AG09309 (cell line): ENCODE measurements around the gene RNF11.

ENCODE experiments used
- DNase-seq: peaks from one replicate; pipeline ENCODE4 v3.0.0-alpha.2; 2010; ENCODE audit warnings: low read depth
- H3K4me3 ChIP-seq: 2 replicates; pipeline ENCODE4 v1.5.1; 2011; ENCODE audit warnings: mild to moderate bottlenecking, low read depth, low read length, moderate library complexity; ENCODE audit not compliant: control insufficient read depth
- TF ChIP-seq, protein P1 (sequence below): IDR thresholded peaks from 2 replicates; pipeline ENCODE4 v1.5.1; 2011; ENCODE audit warnings: mild to moderate bottlenecking, low read depth, low read length, inconsistent platforms; ENCODE audit not compliant: insufficient read depth, control insufficient read depth; ENCODE audit errors: missing control alignments

RNF11 gene

DNA sequence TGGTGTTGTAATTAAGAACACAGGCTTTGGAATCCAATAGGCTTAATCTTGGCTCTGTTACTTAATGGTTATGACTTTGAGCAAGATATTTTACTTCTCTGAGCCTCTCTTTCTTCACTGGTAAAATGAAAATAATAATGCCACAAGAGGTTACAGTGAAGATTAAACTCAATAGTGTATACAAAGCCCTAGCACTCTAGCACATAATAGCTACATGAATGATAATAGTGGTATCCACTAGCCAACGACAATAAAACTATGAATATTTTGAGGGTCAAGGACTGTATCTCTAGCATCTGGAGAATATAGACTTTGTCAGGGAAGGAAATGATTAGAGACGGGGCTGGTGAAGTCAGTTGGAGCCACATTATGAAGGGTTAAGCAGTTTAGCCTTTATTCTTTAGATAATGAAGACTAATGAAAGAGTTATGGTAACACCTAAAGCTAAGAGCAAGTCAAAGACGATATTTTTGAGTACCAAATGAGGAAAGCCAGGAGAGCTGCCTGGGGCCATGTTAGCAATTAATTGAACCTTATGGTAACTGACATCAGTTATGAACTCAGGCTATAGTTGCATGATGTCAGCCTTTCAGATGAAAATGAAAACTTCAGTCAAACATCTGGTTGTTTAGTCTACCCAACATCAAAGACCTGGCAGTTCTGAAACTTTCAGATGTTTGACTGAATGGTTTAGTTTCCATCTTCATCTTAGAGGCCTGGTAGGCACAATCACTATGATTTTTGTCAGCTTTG is 32.8 kb upstream of the RNF11 start:
- no peak overlapping the region for H3K4me3 ChIP-seq
- TF ChIP-seq, protein P1, sequence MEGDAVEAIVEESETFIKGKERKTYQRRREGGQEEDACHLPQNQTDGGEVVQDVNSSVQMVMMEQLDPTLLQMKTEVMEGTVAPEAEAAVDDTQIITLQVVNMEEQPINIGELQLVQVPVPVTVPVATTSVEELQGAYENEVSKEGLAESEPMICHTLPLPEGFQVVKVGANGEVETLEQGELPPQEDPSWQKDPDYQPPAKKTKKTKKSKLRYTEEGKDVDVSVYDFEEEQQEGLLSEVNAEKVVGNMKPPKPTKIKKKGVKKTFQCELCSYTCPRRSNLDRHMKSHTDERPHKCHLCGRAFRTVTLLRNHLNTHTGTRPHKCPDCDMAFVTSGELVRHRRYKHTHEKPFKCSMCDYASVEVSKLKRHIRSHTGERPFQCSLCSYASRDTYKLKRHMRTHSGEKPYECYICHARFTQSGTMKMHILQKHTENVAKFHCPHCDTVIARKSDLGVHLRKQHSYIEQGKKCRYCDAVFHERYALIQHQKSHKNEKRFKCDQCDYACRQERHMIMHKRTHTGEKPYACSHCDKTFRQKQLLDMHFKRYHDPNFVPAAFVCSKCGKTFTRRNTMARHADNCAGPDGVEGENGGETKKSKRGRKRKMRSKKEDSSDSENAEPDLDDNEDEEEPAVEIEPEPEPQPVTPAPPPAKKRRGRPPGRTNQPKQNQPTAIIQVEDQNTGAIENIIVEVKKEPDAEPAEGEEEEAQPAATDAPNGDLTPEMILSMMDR: no peak
- DNase-seq: no peak

DNA sequence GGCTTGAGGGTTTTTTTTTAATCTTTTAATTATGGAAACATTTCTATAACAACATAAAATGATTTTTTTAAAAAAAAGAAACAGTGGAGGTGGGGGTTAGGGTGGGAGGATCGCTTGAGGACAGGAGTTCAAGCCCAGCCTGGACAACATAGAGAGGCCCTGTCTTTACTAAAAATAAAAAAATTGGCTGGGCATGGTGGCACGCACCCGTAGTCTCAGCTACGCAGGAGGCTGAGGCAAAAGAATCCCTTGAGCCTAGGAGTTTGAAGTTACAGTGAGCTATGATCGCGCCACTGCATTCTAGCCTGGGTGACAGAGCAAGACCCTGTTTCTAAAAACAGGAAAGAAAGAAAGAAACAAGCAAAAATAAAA is 32.2 kb upstream of the RNF11 start:
- DNase-seq: no peak
- TF ChIP-seq, protein P1: no peak
- no peak overlapping the region for H3K4me3 ChIP-seq

DNA sequence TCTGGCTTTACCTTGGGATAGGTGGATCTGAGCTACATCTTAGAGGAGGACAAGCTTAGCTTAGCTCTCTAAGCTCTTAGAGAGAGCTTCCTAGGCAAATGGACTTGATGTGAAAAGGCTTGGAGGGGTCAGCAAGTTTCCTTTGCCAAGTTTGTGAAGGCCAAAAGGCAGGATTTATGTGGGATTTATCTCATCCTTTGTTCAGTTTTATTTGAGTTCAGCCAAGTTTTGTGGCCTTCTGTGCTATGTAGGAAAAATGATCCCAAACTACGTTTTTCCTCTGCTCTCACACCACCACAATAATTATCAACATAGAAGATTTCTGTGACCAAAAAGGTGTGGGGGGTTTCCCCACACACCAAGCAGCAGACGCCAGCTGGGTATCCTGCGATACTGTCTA is 26.0 kb upstream of the RNF11 start:
- no peak for DNase-seq
- TF ChIP-seq, protein P1: no peak
- no peak overlapping the region for H3K4me3 ChIP-seq

DNA sequence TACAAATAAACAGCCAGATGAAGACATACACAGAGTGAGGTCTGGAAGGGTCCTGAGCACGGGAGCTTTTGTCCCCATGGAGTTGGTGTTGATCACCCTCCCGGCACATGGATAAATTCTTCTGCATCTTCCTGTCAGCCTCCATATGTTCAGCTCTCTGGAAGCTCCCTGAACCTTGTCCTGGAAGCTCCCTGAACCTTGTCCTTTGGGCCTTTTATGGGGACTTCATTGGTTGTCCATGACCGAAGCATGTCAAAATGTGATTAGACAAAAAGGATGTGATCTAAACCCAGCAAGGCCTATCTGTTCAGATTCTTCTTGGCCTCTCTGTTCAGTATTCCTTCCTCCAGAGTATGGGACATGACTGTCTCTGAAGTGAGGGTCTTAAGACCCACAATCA is 25.4 kb upstream of the RNF11 start:
- TF ChIP-seq, protein P1: no peak
- no peak overlapping the region for H3K4me3 ChIP-seq
- no peak for DNase-seq

DNA sequence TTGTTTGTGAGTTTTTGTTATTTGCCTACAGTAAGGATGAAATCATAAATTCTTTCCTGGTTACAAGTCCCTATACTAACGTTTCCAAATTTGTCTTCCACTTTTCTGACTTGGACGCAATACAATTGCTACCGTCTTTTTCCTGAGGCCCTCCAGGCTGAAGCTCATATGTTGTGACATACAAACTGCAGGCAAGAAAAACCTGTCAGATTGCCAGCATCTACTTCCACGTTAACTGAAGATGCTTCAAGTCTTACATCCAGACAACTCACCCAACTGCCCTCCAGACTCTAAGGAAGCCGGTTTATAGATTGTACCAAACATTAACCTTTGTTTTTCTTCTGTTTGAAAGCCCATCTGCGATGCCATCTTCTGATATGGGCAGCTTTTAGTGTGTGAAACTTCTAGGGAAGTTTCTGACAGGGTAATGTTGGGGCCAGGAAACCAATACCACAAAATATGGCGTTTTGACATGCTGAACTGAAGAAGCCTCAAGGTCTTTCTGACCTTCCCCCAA is 21.4 kb upstream of the RNF11 start:
- TF ChIP-seq, protein P1: no peak
- DNase-seq: peak; percentile 67
- no peak overlapping the region for H3K4me3 ChIP-seq

DNA sequence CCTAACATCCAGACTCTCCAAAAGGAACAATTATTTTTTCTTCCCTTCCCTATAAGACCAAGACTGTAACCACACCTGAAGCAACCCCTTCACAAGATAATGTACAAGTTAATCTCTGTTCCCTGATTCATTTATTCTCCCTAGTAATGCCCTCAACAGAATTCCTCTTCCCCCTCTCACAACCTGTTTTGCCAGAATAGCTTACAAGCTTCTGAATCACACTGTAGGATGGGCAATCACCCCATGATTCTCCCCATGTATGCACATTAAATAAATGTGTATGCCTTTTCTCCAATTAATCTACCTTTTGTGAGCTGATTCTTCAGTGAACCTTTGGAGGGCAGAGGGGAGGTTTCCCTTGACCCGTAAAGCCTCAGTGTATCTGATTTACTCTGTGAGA is 20.9 kb upstream of the RNF11 start:
- TF ChIP-seq, protein P1: no peak
- no peak for DNase-seq
- no peak overlapping the region for H3K4me3 ChIP-seq
